ENCODE results near the gene RHOBTB1.

The RHOBTB1 gene

GRCh38 chr10:60964257-60965235, 20.6 kb upstream of the RHOBTB1 start:
- no peak for DNase-seq (ENCODE audit: low read depth in 1 of 2, low spot score in 1 of 2)

- DNase-seq (ENCODE audit: low read depth in 1 of 2, low spot score in 1 of 2) = no peak
Measured at GRCh38 chr10:60963441-60964256, 19.7 kb upstream of the RHOBTB1 start.

DNA sequence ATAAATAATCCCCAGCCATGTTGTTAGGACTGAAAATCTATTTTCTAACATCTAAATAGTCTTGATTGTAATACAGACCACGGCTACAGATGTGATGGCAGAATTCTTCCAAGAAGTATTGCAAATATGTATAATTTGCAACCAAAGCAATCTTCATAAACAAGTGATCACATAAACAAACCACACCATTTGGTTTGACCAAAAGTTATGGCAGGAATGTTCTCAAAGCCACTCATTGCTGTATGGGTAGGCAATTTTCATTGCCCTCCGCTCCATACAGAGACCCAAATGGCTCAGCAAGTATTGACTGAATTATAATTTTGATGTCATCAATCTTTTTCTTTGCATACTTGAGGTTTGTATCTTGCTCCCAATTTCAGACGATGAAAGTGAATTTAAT, 19.0 kb upstream of the RHOBTB1 start:
- no peak for DNase-seq (ENCODE audit: low read depth in 1 of 2, low spot score in 1 of 2)

GRCh38 chr10:60960913-60961312, 16.9 kb upstream of the RHOBTB1 start:
- DNase-seq (ENCODE audit: low read depth in 1 of 2, low spot score in 1 of 2) = no peak

- no peak for DNase-seq (ENCODE audit: low read depth in 1 of 2, low spot score in 1 of 2)
Measured at GRCh38 chr10:60960031-60960430, 16.0 kb upstream of the RHOBTB1 start.

DNA sequence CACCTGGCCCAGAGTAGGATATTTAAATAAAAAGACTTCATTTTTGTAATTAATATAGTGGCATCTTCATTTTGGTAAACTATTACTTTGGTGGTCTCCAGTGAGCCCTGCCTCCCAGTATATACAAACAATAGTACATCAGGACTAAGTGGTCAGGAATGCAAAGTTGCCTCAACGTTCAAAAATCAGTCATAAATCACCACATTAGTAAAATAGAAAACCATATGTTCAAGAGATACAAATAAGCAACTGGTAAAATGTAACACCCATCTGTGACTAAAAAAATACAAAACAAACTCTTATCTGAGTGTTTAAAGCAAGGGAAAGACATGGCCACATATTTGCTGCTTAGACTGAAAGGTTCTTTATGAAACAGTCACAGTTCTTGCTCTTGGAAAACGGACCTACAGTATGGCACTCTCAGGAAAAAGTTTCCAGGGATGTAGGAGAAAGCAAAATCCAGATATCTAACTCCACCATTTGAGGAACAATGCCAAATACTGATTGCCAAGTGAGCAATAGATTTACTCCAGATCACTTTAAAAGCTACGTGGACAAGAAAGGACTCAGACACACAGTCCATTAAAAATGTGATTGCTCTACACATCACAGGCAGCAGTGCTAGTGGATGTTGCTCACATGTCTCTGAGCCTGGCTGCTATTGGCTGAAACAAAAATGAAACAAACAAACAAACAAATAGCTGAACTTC, 15.1 kb upstream of the RHOBTB1 start:
- DNase-seq (ENCODE audit: low read depth in 1 of 2, low spot score in 1 of 2) = no peak

DNA sequence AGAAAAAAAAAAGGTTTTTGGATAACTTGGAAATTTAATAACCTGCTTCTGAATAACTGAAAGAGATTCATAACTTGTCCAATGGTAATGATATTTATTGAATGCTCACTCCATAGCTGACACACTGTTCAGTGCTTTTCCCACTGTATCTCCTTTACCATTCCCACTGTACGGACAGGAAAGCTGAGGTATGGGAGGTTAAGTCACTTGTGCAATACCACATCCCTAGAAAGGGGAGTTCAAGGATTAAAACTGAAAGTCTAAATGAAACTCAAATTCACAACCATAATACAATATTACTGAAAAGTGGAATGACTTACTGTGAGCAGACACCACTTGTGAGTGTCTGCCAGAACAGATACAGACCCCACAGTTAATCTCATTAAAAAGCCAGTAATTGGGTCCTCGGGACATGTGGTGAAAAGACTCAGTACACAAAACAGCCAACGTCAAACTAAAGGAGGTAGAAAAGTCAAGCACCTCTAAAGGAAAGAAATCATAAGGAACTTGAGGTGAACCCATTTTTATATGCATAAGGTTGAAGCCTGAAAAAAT, 13.8 kb upstream of the RHOBTB1 start:
- DNase-seq (ENCODE audit: low read depth in 1 of 2, low spot score in 1 of 2) = no peak

GRCh38 chr10:60955957-60956425, 12.0 kb upstream of the RHOBTB1 start:
- no peak for DNase-seq (ENCODE audit: low read depth in 1 of 2, low spot score in 1 of 2)

DNA sequence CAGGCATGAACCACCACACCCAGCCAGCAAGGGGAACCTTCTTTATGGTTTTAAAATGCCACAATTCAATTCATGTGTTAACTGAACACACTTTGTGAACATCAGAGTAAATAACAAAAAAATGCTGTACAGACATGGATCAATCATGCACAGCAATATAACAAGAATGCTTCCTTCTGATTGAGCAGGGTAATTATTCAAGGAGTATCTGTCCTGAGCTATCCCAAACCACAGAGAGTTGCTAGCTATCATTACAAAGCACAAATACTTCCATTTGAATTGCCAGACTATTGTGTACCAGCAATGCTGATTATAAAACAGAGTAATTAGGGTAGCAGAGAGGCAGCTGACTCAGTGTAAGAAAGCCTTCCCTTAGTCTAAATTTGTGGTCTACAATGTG, 11.3 kb upstream of the RHOBTB1 start:
- no peak for DNase-seq (ENCODE audit: low read depth in 1 of 2, low spot score in 1 of 2)

GRCh38 chr10:60954035-60954434, 10.1 kb upstream of the RHOBTB1 start:
- DNase-seq (ENCODE audit: low read depth in 1 of 2, low spot score in 1 of 2) = no peak

DNA sequence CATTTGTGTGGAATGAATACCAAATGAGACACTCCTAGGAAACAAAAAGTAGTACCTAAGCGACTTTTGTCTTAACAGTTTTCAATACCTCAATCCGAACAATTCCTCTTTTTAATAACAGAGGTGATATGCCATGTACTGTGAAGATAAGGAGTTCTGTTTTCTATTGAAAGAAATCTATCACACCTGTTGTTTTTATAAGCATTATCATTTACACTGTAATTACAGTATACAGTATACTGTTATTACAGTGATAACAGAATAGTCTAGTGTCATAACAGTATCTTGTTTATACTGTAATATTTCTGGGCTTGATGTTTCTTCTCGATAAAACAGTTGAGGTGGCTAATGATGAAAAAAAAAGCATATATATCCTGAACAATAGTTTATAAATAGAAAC, 9.4 kb upstream of the RHOBTB1 start:
- no peak for DNase-seq (ENCODE audit: low read depth in 1 of 2, low spot score in 1 of 2)

DNA sequence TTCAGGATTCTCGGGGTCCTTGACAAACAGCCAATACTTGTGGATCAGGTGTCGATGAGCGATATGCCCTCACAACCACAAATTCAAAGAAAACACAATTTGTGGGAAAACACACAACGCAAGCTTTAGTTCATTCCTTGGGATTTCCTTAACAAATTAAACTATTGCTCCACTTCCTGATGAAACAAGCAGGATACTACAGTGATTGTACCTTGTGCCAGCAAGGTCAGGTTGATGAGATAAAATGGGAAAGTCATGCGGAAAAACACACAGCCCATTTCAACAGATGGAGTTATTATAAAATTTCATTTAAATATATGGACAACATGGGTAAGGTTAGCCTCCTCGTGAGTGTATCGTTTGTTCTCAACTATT, 8.8 kb upstream of the RHOBTB1 start:
- DNase-seq (ENCODE audit: low read depth in 1 of 2, low spot score in 1 of 2) = no peak

DNA sequence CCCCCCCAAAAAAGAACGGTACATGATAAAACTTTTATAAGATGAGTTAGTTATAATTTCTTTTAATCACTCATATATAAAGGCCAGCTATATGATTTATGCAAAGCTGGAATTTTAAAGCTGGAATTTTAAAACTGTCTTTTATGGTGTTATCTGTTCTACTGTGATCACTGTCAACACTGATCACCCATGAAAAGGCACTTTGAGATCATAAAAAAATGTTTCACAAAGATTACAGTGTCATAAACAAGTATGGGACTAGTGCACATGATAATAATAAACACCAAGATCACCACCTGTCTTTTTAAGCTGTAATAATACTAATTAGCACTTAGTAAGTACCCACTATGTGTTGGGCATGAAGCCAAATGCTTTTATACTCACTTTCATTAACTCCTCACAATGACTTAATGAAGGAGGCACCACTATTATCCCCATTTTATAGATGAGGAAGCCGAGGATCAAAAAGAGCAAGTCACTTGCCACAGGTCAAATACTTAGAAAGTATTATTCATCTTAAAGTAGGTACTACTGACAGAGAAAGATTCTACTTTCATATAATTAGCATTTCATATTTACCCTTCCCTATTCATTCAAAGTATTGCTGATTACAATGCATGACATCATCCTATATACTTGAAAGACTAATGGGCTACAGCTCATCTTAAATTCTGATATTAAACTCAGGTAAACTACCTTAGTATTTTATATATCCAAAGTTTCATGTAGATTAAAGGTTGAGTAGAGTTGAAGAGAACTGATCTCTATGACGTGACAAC, 8.3 kb upstream of the RHOBTB1 start:
- DNase-seq (ENCODE audit: low read depth in 1 of 2, low spot score in 1 of 2) = no peak

GRCh38 chr10:60951272-60951724, 7.3 kb upstream of the RHOBTB1 start:
- no peak for DNase-seq (ENCODE audit: low read depth in 1 of 2, low spot score in 1 of 2)

DNA sequence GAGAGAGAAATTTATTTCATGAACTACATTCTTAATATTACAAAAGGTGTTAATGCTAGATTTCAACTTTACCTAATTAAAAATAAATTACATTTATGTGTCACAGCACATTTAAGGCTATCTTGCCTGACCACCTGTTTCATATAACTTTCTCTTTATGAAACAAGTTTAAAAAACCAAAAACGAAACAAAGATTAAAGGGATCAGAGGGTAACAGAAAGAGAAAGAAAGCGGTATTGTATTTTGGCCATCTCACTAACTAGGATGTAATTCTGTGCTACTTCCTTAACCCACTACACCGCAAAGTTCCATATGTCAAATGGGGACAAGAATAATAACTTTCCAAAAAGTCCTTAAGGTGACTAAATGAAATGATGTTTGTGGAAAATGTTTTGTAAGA, 6.3 kb upstream of the RHOBTB1 start:
- DNase-seq (ENCODE audit: low read depth in 1 of 2, low spot score in 1 of 2) = no peak

DNA sequence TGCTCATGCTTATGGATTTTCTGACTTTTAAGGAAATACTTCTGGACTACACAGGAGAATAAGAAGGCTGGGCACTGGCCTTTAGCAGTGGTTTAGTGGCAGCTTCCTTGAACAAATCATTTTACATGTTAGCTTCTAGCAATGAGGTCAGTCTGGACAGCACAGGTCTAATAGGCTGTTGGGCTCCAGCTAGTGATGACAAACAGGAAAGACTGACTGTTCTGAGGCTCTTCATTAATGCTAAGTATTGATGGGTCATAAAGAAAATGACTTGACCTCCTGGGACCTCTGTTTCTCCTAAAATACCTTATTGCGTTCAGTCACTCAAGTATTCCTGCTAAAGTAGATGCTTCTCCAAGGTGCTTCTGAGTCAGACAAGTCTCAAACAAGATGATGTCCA, 4.9 kb upstream of the RHOBTB1 start:
- DNase-seq (ENCODE audit: low read depth in 1 of 2, low spot score in 1 of 2) = no peak

DNA sequence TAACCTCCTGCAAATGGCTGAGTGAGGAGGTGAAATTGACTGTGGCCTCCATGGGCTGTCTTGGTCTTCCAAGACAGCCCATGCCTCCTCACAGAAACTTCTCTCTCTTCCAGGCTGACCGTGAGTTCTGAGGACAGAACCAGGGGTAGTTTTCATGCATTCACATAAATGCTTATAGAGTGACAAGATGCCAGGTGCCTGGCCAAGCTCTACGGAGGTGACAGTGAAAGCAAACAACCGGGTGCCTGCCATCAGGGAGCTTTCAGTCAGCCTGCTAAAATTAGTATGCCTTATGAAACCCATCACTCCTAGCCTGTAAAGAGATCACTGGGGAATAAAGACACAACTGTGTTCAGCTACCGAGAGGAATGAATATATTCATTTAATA, 919 bp upstream of the RHOBTB1 start:
- no peak for DNase-seq (ENCODE audit: low read depth in 1 of 2, low spot score in 1 of 2)

DNA sequence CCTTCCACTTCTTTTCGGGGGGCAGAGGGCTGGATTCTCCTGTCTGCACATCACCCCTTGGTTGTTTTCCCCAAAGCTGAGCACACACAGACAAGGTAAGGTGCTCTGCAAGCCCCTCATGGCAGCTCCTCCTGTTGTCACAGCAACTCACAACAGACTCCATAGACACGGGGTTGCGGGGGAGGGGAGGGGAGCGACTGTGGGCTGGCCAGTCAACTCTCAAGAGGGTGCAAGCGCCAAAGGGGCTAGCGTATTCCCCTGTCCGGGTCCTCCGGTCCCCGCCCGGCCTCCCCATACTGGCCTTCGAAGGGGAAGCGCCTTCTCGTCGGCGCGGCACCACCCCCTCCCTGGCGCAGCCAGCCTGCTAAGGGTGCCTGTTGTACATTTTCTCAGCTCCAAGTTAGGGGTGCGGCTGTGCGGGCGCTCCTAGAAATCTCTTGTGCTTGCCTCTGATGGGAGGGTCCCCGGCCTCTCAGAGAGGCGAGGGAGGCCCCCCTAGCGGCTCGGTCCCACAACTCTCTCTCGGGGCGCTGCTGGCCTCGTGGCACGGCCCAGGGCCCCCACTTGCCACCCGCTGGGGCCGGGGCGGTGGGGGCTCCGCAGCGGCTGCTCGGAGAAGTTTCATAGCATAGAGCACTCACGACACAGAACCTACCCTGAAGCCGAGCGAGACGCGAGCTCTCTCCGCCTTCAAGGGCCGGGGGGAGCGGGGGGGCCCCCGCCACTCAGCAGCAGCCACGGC, 498 bp downstream of the RHOBTB1 start:
- DNase-seq (ENCODE audit: low read depth in 1 of 2, low spot score in 1 of 2) = no peak

GRCh38 chr10:60942788-60943315, 1.1 kb downstream of the RHOBTB1 start:
- no peak for DNase-seq (ENCODE audit: low read depth in 1 of 2, low spot score in 1 of 2)
